ENCODE measurements around the gene COMMD6.

Gene COMMD6

DNA sequence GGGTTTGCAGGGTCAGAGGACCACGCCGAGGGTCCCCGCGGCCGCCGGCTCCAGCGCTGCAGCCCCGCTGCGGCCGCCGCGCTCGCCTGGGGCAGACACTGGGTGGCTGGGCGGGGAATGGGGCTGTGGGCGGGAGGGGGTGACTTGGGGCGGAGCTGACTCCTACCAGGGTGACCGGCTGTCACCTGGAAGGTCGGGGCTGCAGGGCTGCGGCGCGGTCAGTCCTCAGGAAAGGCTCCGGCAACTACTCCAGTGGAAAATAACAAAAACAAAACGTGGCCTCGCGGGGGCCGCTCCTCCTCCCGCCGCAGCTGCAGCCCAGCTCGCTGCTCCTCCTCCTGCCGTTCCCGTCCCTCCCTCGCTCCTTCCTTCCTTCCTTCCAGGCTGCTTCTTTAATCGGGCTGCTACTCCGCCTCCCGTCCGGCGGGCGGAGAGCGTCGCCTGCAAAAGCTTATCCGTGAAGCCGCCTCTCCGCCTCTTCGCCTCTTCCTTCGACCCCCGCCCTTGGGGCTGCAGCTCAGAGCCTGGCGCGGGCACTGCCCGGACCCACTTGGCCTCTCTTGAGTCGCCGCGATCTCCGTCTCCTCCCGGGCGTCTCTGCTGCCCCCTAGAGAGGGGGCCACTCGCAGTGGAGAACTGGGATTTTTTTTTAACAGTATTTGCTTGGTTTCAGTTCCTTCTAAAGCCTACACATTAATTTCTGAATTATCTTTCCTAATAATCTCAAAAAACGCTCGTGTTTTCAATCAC, 55.4 kb downstream of the COMMD6 start, which contains the start of gene TBC1D4:
TBC1D4 (minus strand) TSS at position 100 of the 750 bp plus-strand sequence. CDS start 402 bp downstream, outside the sequence.
- DNase-seq: peak; percentile 45

DNA sequence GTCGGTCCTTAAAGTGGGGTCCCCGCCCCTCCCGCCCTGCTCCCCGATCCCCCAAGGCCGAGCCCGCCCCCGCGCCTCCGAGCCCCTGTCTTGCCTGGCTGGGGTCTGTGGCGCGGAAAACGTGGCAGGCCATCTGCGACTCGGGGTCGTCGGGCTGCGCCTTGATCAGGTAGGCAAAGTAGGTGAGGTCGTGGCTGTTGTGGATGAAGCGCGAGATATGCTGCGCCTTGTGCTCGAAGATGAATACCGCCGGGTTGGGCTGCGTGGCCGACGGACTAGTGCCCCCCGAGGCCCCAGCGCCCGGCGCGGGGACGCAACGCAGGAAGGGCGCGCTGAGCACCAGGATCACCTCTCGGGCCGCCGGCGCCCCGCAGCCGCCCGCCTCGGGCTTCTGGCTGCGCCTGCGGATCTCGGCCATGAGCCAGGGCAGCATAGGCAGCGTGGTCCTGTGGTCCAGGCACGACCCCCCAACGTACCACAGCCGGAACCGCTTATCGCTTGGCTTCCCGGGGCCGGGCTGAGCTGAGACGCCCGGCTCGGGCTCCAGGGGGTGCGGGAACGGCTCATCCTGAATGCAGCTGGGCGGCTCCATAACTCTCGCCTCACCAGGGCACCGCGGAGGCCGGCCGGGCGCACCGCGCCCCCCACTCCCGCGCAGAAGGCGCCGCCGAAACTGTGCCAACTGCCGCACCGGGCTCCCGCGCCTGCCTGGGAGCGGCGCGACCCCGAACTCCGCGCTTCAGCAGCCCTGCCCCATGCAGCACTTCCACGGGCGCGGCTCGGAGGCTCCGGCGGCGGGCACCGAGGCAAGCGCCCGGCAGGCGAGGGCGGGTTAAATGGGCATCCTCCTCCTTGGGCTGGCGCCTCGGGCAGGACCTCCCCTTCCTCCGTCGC, 56.2 kb downstream of the COMMD6 start:
- no peak for DNase-seq

DNA sequence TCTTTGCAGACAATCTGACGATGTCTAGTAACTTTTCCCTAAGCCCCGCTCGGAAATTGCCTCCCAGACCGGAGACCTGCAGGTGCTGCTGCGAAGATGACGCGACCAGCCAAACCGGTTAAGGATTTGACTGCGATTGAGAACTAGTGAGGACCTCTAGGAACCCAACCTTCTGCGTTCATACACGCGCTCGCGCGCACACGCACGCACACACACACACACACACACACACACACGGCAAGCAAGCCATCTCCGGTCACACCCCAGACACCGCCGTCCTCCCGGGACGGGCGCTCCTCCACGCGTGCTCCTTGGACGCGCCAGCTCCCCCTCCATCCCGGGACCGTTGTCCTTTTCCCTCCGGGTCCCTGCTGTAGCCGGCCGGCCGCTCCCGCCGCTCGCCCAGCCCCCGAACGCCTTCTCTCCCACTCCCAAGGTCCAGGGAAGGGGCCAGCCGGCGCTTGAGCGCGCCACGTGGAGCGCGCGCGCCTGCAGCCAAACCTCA, 56.9 kb downstream of the COMMD6 start:
- peak; percentile 50 for DNase-seq

DNA sequence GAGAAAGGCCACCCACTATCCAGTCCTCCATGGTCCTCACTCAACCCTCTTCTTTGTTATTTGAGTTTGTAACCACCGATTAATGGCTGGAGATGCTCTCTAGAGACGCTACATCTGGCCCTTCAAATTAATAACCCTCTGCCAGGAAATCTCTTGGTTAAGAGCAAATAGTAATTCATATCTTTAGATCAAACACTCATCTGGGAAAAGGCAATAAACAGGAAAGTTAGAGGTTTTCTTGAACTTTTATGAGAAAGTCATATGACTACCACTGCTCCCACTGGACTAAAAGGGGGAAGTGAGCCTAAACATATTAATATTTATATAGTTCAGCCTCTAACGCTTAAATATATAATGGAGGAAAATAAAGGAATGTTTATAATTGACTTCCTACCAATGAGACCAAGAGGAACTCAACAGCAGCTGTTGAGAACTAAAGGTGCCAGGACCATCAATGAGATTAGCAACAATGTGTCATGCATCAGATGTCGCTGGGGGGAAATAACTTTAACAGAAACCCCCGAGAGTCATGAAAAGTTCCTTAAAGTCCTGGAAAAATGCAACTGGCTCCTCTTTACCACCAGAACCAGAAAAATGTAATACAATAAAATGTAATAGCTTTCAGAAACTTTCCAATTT, 58.4 kb downstream of the COMMD6 start:
- no peak for DNase-seq

DNA sequence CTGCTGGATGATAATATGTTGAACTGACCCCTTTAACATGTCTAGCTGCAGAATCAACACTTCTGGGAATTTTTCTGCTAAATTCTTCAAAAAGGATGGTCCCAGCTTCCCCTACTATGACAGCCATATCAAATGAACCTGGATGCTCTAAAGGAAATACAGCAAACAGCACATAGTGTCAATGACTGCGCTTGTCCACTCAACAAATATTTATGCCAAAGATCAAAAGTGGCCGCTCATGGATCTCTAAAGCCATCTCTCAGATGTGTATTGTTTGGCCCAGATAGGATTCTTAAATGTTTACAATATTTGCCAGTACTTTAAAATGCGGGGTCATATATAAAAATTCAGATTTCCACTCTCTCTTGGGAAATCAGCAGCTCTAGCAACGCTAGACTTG, 59.0 kb downstream of the COMMD6 start:
- DNase-seq: no peak
